Activated CD8-positive, alpha-beta memory T cell treated with anti-CD3 and anti-CD28 coated beads for 4 hours (primary cell): ENCODE results near the gene CLCA4.
"Not testable (repeated sequence)": the region's sequence is repeated elsewhere in the genome, so short reads cannot be mapped to it uniquely, and the experiment has no call there.

Source experiments
- DNase-seq, 2 donors: peaks; one replicate each; pipeline ENCODE4 v3.0.0-alpha.2; 2020; ENCODE audit warnings: low read depth in 2 of 2

CLCA4 gene

DNA sequence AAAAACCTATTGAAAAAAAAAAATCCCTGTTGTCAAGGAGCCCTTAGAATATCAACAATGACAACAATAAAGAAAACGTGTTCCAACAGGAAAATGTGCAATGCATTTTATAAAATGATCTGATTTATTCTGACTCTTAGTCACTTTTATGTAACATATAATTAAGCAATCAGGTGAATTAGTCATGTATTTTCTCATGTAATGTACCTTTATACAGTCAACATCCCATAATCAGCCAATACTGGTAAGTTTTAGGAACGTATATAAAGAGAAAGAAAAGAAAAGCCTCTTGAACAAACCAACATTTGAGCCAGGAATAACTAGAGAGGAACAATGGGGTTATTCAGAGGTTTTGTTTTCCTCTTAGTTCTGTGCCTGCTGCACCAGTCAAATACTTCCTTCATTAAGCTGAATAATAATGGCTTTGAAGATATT, at the start of gene CLCA4:
Gene CLCA4, plus strand, starts transcription at position 292 of the 435 bp plus-strand sequence. Its CDS starts 42 bp downstream, at position 334.
- no peak for DNase-seq

- DNase-seq: no peak
Measured at GRCh38 chr1:86498281-86498680, 48.6 kb upstream of the CLCA4 start.

DNA sequence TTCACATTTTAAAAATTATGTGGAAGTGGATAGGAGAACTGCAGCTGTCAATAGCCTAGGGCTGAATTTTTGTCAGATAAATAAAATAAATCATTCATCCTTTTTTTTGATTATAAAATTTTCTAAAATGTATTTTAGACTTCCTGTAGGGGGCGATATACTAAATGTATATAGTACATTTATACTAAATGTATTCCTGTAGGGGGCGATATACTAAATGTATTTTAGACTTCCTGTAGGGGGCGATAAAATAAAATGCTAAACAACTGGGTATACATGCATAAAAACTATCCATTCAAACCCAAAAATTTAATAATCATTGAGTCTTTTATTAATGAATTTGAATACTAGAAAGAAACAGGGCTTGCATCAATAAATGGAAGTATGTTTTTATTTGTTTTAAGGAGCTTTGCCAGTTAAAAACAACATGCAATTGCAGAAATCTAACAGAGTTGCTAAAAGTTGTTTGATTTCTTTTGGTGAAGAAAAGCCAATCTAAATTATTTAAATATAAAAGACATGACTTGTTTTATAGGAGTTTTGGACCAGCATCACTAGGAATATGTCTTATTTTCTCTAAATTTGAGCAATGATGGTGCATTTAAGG, 46.8 kb upstream of the CLCA4 start:
- no peak for DNase-seq

DNA sequence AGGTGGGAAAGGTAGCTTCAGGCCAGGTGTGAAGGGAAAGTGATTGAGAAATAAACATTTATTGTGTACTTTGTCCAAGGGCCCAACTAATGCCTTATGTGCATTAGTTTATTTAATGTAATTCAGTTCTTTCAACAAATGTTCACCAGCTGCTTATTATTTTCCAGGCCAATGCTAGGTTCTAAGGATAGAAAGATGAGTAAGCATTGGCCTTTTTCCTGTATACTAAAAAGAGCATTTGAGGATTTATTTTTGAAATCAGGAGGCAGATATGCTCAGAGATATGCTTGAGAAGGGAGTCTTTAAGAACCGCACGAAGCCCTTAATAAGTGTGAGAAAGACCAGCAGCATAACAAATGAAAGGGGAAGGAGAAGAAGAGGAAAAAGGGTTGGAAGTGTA, 46.2 kb upstream of the CLCA4 start:
- DNase-seq: no peak

DNA sequence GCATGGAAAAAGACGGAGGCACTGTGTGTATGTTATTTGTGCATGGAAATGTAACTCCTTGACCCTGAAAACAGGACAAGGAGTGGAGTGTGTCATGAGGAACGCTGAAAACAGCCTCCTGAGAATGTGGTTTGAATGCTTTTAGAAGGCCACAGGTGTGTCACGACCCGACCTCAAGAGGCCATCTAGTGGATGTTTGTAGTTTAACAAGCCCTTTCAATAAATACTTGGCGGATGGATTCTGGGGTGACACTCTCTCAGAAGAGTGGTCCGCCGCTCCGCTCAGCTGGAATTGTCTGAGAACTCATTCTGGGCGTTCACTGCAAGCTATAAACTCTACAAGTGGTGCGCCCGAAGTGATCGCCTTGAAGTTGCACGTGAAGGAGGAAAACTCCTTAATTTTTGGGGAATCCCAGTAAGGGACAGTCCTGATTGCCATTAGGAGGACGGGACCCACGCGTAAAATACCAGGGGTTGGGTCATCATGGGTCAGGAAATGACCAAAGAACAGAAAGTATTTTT, 44.7 kb upstream of the CLCA4 start:
- not testable (repeated sequence) for DNase-seq

DNA sequence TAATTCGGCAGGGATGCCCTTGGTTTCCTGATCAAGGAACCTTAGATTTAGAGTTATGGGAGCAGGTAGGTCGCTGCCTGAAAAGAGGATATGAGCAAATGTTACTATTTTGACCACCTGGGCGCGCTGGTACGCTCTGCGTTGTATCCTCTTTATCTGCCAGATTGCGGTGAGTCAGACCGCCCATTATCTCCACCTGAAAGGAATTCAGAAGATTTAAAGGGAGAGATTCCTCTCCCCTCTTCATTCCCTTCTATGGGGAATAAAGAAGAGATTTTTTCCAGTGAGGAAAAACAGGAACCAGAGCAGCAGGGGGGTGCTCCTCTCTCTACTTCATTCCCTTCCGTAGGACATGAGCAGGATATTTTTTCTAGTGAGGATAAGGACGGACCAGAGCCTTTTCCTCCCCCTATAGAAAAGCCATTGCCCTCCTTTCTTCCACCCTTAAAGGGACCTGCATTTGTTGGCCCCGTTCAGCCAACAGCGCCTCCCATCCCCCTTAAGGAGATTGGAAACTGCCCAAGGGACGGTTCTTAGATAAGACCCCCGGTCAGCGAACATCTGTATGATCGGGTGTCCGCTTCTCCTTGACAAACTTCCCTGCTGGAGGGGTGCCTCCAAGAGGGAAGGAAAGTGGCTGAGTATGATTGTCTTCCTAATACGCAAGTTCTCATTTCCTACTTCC, 44.0 kb upstream of the CLCA4 start:
- no peak for DNase-seq

DNA sequence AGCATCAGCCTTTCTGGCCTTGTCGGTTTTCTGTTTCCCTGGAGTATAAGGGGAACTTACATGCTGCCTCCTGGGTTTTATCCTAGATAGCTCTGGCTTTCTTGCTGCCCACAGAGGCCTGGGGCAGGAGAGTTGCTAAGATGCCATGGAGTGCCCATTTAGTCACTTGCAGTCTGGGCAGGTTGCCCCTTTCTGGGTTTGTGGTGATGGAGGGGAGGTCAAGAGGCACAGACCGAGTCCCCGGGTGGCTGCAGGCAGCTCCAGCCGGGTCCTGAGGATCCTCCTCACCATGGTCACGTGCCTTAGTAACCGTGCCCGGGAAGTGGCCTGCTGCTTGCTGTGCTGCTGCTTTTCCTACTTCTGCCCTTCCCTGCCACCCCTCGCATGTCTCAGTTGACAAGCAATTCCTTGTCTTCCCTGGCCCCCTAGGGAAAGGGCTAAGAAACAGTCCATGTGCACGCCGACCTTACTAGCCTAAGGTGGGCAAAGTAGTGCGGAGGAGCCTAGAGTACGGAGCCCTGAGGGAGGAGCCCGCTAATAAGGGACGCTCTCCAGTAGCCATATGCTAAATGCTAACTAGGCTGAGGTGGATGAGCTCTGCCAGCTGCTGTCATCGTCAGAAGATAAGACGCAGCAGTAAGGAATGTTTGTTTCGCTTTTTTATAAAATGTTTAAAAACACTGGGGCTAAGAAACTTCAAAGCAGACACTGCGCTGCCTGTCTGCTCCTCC, 43.3 kb upstream of the CLCA4 start:
- no peak for DNase-seq

DNA sequence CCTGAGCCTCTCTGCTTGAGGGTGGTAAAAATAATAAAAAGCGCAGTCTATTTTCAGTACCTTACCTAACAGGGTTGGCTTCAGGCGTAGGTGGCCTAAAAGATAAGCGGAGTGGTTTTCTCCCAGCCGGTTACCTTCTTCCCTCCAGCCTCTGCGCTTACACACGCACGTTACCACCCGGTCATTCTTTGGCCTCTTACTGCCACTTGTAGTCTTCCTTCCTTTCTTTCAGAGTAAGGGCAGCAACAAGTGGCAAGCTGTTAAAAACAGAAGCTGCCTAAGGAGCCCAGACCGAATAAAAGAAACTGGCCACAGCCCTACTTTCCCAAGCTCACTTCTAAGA, 42.8 kb upstream of the CLCA4 start:
- no peak for DNase-seq

GRCh38 chr1:86504895-86505563, 41.8 kb upstream of the CLCA4 start:
- no peak for DNase-seq

GRCh38 chr1:86505564-86505902, 41.3 kb upstream of the CLCA4 start:
- DNase-seq: no peak

- no peak for DNase-seq
Measured at GRCh38 chr1:86507935-86508582, 38.8 kb upstream of the CLCA4 start.

GRCh38 chr1:86508583-86508969, 38.3 kb upstream of the CLCA4 start:
- no peak for DNase-seq

- no peak for DNase-seq
Measured at GRCh38 chr1:86515597-86515996, 31.3 kb upstream of the CLCA4 start.

DNA sequence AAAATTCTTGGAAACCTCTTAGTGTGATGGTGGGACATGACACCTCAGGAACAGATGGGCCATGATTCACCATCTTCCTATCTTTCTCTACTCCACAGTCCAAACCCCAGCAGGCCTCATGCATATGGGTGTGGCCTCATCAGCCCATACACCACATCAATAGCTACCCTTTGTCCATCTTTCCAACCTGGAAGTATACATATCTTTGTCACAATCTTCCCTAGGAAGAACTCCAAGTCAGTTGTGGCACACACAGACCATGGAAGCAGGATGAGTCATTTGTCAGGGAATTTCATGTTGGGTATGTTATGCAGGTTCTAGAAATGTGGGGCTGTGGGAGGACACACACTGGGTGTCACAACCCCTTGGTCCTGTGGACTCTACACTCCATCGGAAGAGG, 30.5 kb upstream of the CLCA4 start:
- no peak for DNase-seq

DNA sequence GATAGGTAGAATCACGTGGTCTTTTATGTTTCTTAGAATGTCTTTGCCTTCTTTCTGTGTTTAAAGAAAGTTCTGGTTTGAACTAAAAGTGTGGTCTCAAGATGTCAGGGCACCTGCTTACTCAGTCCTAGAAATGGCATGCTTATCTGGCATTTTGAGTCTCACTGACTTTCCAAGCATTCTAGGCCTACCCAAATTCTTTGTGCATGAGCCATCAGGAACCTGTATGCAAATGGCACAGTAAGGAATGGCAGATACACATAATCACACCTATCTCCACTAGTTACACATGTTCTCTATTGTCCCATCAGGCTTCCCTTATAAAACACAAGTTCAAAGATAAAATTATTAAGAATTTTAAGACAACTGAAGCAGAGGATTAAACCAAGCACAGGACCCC, 29.5 kb upstream of the CLCA4 start:
- DNase-seq: no peak

DNA sequence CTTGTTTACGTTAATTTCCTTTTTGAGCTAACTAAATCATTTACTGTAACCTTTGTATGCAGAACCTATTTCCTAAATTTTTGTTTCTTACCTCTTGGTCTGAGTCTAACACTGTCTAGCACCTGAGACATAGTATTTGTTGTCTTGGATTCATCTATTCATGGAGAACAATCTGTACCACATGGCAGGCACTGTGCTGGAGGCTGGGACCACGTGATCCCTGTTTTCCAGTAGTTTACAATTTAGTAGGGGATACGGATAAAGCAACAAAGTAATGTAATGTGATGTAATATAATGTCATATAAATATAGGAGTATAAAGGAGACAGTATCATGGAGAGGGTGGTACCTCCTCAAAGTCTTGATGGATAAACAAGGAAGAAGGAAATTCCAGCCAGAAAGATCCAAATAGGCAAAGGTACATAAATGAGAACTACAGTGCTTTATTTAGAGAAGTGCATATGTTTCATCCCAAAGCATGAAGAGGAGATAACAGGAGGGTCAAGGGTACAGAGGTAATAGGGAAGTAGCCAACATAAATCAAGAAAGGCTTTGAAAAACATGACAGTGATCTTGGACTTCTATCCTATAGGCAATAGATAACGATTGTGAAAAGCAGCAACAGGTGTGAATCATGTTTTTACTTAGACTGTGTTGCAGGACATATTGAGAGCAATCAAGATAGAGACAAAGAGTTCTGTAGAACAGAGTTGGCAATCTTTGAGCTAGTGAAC, 25.9 kb upstream of the CLCA4 start:
- no peak for DNase-seq

DNA sequence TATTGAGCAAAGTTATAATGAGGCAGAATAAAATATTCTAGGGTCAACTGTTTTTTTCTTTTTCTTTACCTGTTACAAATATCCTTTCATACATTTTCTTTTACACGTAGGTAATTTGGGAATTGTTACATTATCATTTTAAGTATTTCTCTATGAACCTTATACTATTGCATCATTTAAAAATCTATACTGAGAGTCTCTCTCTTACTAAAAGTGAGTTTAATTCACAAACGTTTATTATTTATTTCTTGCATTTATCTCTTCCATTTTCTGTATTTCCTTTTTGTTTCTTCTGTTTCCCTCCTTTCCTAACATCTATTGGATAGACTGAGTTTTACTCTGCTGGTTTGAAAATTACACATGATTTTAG, 25.4 kb upstream of the CLCA4 start:
- no peak for DNase-seq

DNA sequence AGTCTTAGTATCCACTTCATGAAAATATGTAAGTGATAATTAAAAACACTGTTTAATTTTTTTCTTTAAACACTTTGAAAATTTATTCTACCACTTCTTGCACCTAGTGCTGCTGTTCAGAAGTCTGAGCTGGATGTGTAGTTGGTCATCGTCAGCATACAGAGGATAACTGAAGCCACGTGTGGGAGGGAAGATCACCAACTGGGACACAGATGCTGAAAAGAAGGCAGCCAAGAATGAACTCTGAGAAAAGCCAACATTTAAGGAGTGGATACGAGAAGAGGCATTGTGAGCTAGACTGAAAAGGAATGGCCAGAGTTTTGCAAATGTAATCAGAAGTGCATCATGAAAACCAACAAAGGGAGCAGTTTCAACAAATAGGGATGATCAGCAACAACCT, 24.6 kb upstream of the CLCA4 start:
- no peak for DNase-seq

DNA sequence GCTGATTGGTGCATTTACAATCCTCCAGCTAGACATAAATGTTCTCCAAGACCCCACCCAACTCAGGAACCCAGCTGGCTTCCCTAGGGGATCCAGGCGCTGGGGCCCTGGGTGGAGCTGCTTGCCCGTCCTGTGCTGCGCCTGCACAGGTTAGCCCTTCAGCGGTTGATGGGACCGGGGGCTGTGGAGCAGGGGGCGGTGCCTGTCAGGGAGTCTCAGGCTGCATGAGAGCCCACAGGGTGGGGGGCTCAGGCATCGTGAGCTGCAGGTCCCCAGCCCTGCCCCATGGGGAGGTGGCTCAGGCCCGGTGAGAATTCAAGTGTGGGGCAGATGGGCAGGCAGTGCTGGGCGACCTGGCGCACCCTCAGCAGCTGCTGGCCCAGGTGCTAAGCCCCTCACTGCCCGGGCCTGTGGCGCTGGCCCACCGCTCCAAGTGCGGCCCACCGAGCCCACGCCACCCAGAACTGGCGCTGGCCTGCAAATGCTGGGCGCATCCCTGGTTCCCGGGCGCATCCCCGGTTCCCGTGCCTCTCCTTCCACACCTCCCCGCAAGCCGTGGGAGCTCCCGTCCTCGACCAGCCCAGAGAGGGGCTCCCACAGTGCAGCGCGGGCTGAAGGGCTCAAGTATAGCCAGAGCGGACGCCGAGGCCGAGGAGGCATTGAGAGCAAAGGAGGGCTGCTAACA, 23.1 kb upstream of the CLCA4 start:
- no peak for DNase-seq

- DNase-seq: no peak
Measured at GRCh38 chr1:86527306-86527705, 19.6 kb upstream of the CLCA4 start.
